NOMO-1 (cell line): Measurements from ENCODE around the gene CORO7.

ENCODE experiments used
- DNase-seq, 2 experiments: peaks; one replicate each; lab custom pipeline; 2025; ENCODE audit not compliant: unreplicated experiment in 2 of 2; lab: John Stamatoyannopoulos, UW

CORO7 gene

DNA sequence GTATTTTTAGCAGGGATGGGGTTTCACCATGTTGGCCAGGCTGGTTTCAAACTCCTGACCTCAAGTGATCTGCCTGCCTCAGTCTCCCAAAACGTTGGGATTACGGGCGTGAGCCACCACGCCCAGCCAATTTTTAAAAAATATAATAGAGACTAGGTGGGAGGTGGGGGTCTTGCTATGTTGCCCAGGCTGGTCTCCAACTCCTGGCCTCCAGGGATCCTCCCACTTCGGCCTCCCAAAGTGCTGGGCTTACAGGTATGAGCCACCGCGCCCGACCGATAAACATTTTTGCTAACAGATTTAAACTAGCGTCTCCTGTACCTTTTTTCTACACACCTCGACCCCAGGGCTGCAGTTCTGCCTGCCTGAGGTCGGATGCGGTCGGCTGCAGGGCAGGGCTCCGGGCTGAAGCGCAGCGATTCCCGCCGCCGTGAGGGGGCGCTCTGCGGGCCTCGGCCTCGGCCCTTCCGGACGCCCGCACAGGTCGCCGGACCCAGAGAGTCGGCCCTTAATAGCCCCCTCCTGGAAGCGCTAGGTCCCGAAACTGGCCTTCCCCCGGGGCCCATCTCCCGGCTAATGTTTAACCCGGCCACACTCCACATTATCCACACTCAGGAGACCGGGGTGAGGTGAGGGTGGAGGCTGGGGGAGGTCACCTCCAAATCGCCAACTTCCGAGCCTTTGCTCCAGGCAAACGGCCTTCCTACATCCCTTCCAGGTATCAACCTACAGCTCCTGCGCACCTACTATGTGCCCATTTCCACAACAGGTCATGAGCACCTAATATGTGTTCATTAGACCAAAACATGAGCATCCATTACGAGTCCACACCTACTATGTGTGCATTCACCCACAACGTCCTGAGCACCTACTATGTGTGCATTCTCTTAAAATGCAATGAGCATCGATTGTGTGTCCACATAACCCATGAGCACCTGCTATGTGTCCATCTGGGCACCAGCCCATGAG lies 102.5 kb downstream of the CORO7 start:
- DNase-seq = peak; percentile 22 to 48

DNA sequence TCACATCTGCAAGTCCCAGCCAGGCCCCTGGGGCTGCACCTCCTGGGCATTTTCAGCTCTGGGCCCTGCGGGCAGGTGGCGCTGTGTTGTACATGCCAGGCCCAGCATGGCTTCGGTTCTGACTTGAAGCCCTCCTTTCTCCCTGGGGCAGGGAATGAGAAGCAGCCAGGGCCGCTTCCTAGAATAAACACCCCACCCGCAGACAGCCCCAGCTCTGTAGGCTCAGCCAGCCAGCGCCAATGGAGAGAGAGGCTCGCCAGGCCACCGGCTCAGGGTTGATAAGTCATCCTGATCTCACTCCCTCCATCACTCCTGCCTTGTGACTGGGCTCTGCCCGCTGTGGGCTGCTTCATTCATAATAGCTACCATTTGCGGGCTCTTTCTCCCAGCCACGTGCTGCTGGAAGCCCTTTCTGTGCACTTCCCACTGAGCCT lies 106.5 kb downstream of the CORO7 start:
- DNase-seq = peak in 1 of 2 experiments; percentile 5

DNA sequence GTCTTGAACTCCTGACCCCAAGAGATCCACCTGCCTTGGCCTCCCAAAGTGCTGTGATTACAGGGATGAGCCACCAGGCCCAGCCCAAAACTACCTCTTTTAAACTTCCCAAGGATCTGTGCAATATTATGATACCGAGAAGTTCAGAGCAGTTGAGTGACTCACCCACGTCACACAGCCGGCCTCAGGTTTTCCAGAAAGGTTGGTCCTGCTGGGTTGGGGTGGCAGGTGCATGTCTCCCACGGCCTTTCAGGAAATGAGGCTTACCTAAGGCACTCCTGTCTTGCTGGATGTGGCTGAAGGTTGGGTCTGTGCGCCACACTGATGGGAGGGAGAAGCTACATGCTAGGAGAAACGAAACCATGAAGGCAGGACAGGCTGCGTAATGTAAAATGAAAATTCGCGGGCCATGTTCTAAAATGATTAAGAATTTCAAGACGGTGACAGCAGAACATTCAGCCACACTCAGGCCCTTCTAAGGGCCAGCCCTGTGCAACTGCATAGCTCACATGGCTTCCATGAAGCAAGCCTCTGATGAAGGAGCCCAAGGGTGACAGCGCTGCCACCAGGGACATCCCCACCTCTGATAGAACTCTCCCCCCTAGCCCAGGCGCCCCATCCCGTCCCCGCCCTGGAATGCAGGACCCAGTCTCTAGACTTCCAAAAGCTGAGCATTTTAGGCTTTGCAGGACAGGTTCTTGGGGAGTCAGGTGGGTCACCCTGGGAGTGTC lies 107.1 kb downstream of the CORO7 start:
- DNase-seq = no peak

DNA sequence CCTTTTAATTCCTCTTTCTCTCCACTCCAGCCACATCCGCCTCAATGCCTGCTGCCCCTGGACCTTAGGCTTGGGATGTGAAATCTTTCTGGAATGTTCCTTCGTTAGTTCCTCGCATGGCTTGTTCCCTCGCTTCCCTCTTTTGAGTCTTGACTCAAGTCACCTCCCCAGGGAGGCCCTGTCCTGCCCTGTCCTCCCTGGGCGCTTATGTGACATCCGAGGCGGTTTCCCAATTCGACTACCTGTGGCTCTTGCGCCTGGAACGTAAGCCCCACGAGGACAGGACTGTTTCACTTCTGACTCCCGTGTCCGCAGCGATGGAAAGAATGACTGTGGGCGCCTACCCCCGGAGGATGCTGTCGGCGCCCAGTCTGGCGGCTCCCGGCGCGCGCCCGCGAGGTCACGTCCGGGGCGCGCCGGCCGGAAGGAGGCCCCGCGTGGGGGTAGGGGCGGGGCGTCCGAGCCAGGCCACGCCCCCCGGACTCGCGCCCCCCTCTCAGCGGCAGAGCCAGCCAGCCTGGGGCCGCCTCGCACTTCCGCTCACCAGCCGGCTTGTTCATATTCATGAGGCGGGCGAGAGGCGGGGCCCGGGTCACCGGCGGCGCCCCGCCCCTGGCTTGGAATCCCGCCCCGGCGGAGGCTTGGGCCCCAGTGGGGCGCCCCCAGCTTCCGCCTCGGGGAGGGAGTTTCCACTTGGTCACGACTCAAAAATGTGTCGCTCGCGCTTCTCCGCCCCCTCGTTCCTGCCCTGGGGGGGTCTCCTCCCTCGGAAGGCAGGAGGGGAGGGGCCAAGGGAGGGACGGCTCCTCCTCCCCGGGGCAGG lies 109.0 kb downstream of the CORO7 start:
- DNase-seq = peak; percentile 95 to 97

DNA sequence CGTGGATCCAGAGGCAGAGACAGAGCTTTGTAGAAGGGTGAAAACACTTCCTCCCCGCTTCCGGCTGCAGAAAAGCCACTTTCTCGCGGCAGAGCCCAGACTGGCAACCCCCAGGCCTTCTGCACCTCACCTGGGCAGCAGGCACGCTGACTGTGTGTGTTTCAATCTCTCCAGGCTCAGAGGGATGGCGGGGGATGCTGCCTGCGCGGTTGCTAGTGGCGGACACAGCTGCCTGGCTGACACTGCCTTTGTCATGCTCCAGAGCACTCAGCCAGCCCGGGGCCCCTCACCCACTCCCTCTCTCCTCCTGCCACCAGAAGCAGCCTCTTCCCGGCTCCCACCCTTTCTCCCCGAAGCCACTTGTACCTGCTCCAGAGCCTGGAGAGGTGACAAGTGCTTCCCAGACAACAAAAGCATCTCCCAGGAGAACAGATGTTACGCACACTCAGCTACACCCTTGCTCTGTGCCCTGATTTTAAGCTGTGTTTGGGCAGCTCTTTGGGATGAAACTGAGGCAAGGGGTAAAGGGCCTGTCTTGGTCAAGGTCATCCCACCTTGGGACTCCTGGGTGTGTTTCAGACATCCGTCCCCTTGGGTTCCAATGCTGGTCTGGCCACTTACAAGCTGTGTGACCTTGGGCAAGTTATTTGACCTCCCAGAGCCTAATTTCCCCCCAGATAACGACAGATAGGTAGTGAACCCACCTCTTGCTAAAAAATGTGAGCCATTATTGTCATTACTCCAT lies 109.8 kb downstream of the CORO7 start:
- no peak for DNase-seq
